ENCODE results near the gene ALK.

DNA sequence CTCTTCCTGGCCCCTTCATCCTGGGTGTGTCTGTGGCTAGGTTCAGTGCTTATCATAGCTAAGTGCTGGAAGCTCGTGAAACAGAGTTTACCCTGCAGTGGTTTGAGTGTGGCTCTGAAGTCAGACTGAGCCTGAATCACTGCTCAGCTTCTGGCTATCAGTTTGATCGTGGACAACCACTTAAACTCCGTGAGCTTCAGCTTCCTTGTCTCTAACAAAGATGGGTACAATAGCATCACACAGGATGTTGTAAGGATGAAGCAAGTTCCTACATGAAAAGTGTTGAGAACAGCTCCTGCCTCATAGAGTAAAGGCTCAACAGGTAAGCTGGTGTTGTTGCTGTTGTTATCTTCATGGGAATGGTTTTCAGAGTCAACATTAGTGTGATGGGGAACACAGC, 595.8 kb downstream of the ALK start:
- TF ChIP-seq, protein P1, sequence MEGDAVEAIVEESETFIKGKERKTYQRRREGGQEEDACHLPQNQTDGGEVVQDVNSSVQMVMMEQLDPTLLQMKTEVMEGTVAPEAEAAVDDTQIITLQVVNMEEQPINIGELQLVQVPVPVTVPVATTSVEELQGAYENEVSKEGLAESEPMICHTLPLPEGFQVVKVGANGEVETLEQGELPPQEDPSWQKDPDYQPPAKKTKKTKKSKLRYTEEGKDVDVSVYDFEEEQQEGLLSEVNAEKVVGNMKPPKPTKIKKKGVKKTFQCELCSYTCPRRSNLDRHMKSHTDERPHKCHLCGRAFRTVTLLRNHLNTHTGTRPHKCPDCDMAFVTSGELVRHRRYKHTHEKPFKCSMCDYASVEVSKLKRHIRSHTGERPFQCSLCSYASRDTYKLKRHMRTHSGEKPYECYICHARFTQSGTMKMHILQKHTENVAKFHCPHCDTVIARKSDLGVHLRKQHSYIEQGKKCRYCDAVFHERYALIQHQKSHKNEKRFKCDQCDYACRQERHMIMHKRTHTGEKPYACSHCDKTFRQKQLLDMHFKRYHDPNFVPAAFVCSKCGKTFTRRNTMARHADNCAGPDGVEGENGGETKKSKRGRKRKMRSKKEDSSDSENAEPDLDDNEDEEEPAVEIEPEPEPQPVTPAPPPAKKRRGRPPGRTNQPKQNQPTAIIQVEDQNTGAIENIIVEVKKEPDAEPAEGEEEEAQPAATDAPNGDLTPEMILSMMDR (IDR thresholded peaks at IDR 0.05), result no peak
- TF ChIP-seq POLR2A (IDR thresholded peaks at IDR 0.05), result no peak
